GM18861 (cell line): ENCODE data around the gene EFS.

Experiments
- ATAC-seq: cut with Tn5 transposase; IDR thresholded peaks from one replicate; pipeline ENCODE4 v1.9.1; 2021; ENCODE audit not compliant: unreplicated experiment

EFS gene

DNA sequence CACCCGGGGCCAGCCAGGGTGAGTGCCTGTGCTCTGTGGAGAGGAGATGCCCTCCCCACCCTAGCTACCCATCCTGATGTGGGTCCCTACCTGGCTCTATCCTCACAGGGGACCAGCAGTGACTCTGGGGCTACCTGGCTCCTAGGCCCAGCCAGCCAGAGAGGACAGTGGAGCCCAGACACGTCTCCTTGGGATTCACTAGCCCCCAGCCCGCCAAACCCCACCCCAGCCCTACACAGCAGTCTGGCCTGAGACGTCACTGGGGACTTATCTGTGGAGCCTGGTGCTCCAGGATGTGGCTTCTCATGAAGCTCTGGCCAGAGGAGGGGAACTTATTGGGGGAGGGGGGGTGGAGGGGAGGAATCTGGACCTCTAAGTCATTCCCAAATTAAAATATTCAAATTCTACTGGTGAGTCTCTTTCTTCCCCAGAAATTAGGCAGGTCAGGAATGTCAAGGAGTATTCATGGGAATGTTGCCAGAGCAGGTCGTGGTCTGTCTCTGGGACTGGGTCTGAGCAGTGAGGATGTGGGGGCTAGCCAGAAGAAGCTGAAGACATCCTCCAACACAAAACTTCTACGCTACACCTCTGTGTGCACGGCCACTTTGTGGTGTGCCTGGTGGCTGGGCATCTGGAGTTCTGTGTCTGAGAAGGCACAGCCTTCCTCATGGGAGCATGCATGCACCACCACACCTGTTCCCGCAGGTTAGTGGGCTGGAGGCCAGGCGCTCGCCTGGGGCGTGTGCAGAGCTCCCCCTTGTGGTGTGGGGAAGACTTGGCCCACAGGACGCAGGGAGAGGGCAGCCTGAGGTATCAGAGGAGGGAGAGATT, 14.6 kb upstream of the EFS start:
- ATAC-seq = no peak

DNA sequence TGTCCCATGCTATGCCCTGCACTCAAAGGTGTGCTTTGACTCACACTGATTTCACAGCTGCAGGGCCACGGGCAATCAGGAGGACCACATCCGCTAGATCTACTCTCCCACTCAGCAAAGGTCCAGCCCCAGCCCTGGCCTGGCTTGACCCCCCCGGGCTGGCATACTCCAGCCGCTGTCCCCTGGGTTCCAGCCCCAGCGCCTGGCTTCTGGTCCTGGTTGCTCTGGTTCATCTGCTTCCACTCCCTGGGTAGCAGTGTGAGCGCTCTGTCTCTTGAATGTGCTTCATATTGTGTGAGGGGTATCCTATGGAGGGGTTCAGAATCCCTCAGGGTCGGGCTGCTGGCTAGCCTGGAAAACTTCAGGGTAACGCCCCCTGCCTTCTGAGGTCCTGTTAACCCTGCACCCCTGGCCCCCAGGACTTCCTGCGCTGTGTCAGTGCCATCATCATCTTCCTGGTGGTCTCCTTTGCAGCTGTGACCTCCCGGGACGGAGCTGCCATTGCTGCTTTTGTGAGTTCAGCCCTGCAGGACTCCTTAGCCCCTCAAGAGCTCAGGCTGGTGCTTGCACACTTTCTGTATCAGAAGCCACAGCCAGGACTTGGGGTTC, 13.7 kb upstream of the EFS start:
- ATAC-seq = no peak

DNA sequence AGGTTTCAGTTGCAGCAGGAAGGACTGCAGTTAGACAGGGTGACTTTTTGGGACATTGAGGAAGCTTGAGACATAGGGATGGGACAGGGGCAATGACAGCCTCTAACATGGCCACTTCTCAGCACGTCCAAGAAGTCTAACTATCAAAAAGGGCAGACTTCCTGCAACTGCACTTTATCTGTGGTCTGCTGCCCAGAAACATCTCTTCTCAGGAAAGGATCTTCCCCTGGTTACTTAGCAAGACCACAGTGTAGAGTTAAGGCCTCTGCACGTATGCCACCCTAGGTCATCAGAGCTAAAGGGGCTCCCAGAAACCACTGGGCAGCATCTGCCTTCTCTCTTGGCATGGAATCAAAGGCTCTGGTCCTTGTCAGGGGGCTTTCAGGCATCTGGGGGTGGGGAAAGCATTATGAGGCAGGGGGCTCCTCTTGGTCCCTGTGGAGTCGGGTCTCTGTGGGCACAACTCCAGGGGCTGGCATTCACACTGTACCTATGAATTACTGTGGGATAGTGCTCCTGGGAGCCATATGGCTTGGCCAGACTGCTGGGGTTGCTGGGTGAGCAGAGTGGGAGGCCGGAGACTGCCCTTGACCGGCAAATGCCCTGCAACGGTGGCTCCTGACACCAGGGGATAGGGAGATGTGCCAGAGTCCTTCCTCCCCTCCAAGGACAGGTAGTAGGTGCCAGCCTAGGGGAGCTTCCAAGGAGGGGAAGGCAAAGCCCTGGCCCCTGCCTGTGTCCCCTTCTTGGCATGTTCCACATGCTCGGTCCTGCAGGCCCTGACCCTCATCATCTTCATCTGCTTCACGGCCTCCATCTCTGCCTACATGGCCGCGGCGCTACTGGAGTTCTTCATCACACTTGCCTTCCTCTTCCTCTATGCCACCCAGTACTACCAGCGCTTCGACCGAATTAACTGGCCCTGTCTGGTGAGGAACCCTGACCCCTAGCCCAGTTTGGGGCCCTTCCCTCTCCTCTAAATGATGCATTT, 12.9 kb upstream of the EFS start:
- no peak for ATAC-seq

DNA sequence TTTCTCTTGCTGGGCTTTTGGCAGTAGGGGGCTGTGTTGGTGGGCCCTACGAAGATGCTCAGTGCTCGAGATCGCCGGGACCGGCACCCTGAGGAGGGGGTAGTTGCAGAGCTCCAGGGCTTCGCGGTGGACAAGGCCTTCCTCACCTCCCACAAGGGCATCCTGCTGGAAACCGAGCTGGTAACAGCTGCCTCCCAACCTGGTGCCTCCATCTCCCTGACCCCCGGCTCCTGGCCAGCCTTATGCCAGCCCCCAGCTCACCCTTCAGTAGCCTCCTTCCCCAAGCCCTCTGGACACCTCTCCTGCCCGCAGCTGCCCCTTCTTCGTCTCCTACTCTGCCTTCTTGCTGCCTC, 12.2 kb upstream of the EFS start:
- no peak for ATAC-seq

DNA sequence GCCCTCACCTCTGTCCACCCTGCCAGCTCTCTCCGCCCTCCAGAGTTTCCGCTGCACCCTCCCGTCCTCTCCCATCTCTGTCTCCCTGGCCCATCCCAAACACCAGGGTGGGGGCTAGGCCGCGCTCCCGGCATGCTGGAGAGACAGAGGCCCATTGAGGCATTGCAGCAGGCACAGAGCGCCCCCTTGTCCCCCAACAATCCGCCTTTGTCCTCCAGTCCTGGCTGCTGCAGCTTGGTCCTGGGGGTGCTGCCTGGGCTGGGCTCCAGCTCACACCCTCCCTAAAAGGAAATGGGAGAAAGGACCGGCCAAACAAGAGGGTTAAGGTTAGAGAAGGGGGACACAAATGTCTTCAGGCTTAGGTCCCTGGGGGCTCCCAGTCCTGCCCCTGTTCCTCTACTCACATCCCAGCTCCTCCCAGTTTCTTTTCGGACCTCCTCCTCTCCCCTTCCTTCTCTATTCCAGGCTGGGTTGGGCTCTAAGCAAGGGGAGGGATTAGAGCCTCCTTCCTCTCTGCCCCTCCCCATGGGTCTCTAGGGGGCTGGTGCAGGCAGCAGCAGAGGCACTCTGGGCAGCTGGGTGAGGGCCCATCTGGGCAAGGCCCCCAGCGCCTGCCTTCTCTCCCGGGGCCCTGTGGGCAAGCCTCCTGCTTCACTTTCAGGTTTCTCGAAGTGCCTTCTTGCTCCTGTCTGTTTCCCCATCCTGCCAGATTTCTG, 11.7 kb upstream of the EFS start, which contains the start of gene CMTM5:
Gene CMTM5 (plus strand): TSS at position 565 of the 716 bp plus-strand sequence. CDS start 206 bp downstream, outside the sequence.
- ATAC-seq = no peak

DNA sequence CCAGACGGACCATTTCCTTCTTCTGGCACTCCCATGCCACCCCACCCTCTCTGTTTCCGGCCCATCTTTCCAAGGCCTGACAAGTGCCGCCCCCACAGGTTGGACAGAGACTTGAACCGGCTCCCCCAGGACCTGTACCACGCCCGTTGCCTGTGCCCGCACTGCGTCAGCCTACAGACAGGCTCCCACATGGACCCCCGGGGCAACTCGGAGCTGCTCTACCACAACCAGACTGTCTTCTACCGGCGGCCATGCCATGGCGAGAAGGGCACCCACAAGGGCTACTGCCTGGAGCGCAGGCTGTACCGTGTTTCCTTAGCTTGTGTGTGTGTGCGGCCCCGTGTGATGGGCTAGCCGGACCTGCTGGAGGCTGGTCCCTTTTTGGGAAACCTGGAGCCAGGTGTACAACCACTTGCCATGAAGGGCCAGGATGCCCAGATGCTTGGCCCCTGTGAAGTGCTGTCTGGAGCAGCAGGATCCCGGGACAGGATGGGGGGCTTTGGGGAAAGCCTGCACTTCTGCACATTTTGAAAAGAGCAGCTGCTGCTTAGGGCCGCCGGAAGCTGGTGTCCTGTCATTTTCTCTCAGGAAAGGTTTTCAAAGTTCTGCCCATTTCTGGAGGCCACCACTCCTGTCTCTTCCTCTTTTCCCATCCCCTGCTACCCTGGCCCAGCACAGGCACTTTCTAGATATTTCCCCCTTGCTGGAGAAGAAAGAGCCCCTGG, 10.7 kb upstream of the EFS start:
- ATAC-seq = no peak

DNA sequence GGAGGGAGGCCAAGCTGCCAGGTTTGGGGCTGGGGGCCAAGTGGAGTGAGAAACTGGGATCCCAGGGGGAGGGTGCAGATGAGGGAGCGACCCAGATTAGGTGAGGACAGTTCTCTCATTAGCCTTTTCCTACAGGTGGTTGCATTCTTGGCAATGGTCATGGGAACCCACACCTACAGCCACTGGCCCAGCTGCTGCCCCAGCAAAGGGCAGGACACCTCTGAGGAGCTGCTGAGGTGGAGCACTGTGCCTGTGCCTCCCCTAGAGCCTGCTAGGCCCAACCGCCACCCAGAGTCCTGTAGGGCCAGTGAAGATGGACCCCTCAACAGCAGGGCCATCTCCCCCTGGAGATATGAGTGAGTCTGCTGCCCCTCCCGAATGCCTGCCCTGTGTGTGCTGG, 8.1 kb upstream of the EFS start:
- ATAC-seq = no peak

DNA sequence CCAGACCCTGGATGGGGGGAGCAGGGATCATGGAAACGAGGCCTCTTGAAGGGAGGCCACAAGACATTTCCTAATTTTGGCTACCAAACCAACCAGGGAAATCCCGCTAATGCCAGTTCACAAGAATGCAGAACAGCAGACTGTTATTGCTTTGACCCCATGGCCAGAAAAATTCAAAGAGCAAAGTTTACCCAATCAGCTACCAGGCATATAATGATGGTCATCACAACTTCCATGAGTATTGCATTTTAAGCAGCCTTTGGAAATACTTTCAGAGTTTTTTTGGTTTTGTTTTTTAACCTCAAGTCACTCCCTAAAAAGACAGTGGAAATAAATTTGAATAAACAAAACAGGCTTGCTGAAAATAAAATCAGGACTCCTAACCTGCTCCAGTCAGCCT, 7.5 kb upstream of the EFS start, which contains the start of gene IL25:
Gene IL25 (plus strand): TSS at position 301 of the 400 bp plus-strand sequence.
- ATAC-seq = no peak

DNA sequence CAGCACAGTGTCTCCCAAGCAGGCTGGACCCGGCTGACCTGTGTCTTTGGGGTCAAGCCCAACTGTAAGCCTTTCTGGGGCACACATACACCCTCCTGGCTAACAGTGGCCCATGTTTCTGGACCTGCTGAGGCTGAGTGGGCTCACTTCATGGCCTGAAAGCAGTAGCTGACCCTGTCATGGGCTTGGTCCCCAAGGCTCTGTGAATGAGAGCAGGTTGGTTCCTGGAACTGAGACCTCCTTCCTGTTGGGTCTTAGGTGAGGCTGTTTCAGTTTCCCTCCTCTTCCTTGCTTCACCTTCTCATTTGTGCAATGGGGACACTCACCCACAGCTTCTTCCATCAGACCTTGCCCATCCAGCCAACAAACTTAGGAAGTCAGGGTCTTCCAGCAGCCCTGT, 6.9 kb upstream of the EFS start:
- no peak for ATAC-seq

DNA sequence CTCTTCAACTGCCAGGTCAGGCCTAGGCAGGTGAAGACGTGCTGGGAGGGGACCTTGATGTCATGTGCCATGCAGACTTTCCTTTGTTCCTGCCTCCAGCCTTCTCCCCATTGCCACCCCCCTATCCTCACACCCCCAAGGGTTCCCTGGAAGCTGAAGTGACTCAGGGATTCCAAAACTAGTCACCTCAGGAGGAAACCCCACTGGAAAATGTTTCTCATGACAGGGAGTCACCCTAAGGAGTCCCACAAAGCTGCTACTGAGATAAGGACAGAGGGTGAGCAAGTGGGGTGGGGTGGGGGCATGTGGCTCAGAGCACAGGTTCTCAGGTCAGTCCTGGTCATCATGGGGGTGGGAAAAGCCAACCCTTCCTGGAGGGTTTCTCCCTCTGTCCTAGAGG, 5.2 kb upstream of the EFS start:
- no peak for ATAC-seq

DNA sequence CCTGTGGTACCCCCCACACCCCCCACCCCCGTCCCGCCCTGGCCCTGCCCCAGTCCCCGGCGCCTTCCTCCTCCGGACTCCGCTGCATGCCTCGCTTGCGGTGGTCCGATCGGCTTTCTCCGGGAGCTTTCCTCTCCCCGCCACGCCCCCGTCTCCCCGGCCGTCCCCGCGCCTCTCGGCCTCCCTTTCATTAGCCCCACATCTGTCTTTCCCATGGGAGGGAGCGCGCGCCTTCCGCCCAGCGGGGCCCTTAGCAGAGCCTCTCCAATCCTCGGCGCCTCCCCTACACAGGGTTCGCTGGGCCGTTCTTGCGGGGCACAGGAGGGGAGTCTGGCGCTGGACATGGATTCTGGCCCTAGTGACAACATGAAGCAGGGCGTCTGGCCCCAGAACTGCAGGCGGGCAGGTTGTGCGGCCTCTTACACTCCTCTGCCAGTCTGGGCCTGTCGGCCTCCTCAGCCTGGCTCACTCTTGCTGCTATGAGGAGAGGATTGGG, 1.5 kb upstream of the EFS start:
- no peak for ATAC-seq

DNA sequence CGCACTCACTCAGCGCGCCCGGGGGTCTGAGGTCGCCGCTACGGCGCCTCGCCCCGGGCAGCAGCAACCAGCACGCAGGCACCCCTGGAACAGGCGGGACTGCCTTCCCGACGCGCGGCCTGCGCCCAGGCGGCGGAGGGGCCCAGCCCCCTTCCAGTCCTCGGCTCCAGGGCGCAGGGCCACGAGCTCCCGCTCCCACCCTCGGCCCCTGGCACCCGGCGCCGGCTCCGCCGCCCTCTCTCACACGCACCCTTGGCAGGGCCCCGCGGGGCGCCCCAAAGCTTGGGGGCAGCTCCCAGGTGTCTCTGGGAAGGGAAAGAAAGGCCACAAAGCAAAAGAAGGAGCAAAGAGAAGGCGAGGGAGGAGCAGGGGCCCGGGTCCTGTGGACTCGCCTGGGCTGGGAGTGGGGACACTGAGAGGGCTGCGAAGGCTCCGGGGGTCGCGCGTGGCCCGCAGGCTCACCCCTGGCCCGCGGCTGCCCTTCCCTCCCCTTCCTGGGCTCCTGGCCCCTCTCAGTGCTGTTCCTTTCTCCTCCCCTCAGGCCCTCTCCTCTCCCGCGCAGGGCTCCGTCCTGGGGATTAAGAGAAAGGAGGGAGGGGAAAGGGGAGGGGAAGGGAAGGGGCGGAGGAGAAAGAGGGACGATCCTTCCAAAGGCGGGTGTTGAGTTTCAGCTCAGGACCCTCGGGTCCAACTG, 907 bp upstream of the EFS start:
- ATAC-seq = no peak

DNA sequence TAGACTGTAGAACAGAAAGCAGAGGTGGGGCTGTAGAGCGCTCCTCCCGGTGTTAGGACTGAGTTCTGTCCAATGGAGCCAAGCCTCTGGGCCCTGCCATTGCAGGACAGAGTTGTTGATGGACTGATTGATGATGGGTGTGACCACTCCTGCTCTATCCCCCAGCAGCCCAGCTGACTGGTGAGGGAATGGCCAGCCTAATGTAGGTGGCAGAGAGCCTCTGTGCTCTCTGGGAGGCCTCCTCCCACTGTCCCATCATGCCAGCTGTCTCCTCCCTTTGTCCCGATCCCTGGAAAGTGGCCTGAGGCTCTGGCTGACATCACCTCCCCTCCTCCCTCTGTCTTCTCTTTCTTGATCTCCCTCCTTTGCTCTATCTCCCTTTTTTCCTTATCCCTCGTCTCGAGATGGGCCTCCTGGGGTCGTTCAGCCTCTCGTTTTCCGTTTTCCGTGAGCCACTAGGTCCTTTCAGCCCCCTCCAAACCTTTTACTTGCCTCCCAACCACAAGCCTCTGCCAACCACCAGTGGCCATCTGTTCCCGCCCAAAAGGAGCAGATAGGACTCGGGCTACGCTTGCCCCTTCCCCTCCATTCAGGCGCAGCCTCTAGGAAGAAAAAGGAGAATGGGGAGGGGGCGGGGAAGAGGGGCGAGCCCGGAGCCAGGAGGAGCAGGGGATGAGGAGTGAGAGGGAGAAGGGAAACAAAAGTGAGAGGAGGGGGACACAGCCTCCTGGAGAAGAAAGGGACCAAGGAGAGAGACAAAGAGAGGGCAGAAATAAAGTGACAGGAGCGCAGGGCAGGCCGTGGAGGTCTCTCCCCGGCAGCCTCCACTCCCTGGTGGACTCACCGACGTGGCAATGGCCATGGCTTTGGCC, 572 bp downstream of the EFS start:
- ATAC-seq = no peak

DNA sequence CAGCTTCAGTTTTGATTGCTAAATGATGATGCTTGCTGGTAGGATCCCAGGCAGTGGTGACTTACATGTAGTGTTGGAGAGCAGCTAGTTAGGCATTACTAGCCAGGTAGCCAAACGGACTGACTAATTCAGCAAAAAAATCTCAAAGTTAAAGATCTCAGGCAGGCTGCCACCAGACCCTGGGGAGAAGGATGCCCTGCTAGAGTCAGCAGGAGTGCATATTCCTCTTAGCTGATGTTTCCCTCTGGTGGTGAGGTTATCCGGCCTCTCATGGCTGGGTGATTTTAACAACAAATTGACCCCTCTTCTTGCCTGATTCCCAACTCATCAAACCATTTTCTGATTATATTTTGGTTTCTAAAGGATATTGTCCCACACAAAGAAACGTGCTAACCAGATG, 2.8 kb downstream of the EFS start:
- ATAC-seq = no peak

DNA sequence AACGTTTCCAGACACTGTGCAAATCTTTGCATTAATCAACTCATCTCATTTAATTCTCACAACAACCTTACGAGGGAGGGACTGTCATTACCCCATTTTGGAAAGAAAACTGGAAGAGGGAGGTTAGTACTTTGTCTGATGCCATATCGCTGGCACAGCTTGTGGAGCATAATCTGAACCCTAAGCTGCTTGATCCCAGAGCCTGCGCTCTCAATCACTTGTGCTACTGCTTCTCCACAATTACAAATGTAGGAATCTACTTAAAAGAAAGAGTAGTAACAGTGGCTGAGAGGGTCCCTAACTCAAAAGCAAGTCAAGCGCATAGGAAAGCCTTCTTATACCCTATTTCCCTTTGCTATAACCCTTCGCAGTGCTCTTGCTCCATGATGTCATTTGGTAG, 3.2 kb downstream of the EFS start:
- ATAC-seq = no peak

DNA sequence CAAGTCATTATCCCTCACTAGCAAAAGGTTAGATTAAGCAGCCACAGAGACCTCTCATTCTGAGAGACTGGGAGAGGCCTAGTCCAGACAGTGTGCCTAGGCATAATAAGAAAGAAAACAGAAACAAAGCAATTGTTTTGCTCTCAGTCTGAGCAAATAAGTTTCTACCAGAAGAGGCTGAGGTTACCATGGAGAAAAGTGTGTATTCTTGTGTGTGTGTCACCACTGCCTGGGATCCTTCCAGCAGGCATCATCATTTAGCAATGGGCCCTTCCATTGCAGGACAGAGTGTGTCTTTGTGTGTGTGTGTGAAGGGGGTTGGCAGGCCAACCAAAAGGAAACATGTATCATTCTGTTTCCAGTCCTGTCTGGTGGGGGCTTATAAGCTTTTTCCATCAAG, 3.7 kb downstream of the EFS start:
- ATAC-seq = no peak

DNA sequence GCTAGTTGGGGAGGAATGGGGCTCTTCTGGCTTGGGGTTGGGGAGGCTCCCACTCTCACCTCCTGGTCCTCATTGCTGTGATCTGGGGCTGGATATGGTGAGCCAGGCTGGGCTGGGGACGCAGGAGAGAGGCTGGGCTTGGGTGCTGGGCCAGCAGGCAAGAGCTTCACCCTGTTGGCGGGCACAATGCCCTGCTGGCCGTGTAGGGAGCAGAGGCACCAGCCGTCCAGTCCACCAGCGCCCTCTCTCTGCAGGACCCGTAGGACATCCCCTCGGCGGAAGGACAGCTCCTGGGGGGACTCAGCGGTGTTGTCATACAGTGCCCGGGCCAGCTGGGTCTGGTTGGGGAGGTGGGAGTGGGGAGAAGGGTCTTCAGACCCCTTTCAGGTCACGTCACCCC, 4.5 kb downstream of the EFS start:
- ATAC-seq = no peak

DNA sequence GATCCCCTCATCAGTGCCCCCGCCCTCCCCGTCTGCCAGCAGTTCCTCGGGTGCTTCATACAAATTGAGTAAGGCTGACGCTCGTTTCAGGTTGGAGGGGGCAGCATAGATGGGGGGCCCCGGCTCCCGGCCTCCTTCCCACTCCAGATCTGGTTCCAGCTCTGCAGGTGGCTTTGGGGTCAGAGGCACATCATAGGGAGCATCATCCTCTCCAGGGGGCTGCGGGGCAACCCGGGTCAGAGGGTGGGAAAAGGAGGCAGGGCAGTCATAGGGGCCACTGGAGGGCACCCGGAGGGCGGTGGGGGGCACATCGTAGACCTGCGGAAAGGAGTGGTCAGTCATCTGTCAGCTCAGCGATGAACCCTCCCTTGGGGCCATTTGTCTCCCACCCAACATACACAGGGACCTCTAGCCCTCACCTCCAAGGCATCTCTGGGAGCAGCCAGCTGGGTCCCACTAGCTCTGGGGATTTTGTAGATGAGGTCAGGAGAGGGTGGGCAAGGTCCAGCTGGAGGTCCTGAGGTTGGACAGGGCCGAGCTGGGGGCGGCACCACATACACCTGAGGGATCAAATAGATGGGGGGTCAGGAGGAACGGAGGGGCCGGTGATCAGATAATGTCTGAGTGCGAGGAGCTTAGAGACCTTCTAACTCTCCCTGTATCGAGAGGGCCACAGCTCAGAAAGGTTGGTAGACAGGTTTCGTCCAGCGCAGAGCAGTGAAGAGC, 5.1 kb downstream of the EFS start:
- ATAC-seq = no peak
